HG03196 (cell line): ENCODE data around the gene MEGF9.

Experiments used
- ATAC-seq: cut with Tn5 transposase; IDR thresholded peaks from one replicate; pipeline ENCODE4 v1.9.1; 2021; ENCODE audit not compliant: unreplicated experiment

Gene MEGF9

DNA sequence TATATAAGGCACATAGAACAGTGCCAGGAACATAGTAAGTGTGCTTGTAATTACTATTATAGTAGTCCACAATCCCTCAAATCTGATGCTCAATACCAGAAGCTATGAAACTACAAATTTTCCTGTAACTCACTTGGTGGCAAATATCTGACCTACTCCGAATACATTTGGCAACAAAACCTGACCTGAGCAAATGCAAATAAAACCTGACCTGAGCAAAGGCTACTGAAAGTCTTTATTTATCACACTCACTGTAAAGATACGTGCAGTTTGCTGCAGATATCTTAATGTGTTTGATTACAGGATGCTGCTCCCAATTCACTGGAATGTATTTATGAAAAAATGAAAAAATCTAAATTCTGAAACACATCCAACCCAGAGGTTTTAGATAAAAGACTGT lies 7.1 kb downstream of the MEGF9 start:
- ATAC-seq: no peak

- no peak for ATAC-seq
Observed at GRCh38 chr9:120705174-120705573, 9.1 kb downstream of the MEGF9 start.

- no peak for ATAC-seq
Observed at GRCh38 chr9:120702075-120702474, 12.2 kb downstream of the MEGF9 start.

DNA sequence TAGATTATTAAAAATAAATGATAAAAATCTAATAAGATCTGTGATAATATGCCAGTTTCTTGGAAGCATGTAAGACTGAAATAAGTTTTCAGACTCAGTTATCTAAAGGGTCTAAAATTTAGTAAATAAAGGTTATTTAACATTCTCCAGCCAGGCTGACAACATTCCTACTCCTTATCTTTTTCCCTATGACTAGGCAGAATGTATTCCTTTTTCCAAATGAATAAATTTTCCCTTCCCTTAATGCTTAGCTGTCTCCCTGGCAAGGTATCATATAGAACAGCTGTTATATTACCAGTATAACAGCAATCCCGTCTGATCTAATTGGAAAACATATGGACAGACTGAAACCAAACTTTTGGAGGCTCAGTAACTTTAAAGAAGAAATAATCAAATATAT lies 13.0 kb downstream of the MEGF9 start:
- no peak for ATAC-seq

DNA sequence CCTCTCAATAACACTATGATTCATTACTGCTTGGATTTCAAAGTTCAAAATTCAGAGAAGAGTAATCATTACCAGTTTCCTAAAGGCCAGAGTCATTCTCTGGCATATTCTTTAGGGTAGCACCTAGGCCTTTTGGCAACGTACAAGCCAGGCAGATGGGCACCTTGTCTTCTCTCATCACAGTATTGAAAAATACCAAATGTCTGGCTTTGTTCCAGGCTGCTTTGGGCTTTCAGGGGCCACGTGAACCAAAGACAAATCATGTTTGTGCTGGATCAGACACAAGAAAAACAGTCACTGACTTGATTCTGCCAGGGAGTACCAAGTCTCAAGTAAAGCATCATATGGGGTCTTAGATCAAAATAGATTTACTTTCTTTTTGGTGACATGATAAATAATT lies 15.5 kb downstream of the MEGF9 start:
- ATAC-seq: no peak

DNA sequence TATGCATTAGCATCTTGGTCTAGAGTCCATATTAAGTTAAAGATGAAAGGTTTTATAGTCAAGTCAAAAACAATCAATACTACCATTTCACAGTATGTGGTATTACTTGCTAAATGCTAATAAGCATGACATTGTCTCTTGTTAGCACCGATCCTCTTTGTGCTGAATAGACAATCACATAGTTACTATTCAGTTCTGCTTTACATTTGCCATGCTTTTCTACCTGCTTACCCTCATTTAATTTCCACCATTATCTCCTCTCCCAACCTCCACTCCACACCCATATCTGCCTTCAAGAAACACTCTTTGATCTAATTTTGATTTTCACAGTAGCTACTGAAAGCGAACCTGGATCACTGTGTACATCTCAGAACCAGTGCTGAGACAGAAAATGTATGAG lies 16.8 kb downstream of the MEGF9 start:
- ATAC-seq: no peak

DNA sequence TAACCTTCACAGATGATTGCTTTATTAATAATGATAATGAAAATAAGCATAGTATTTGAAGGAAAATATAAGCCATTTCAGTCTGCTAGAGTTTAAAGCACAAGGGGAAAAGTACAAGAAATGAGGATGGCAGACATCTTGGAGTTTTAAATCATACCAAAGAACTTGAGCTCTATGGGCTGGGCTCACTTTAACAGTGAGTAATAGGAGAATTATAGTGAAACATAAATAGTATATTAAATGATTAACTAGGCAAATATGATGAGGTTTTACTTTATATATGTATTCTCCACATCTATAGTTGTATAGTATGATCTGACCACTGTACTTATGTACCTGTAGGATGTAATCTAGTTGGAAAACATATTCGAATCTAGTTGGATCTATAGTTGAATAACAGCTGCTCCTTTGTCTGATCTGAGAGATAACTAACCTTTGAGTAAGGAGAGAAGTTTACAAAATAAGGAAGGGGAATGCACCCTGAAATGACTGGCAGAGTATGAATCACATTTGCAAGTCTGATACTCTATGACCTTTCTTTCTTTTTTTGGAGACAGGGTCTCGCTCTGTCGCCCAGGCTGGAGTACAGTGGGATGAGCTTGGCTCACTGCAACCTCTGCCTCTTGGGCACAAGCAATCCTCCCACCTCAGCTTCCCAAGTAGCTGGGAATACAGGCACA lies 17.6 kb downstream of the MEGF9 start:
- no peak for ATAC-seq

GRCh38 chr9:120694559-120694958 lies 19.7 kb downstream of the MEGF9 start:
- ATAC-seq: peak; percentile 43

DNA sequence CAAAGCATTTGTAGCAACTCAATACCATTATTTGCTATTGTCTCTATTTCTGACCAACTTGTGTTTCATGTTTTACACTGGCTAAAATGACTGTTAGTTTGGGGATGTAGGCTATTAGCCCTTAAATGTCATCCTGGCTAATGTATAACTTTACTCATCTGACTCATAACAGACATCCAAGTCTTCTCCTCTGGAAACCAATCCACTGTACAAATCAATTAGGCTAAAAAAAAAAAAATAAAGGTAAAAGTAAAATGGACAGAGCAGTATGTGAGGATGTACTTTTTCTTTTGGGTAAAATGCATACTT lies 20.6 kb downstream of the MEGF9 start:
- peak; percentile 52 for ATAC-seq

DNA sequence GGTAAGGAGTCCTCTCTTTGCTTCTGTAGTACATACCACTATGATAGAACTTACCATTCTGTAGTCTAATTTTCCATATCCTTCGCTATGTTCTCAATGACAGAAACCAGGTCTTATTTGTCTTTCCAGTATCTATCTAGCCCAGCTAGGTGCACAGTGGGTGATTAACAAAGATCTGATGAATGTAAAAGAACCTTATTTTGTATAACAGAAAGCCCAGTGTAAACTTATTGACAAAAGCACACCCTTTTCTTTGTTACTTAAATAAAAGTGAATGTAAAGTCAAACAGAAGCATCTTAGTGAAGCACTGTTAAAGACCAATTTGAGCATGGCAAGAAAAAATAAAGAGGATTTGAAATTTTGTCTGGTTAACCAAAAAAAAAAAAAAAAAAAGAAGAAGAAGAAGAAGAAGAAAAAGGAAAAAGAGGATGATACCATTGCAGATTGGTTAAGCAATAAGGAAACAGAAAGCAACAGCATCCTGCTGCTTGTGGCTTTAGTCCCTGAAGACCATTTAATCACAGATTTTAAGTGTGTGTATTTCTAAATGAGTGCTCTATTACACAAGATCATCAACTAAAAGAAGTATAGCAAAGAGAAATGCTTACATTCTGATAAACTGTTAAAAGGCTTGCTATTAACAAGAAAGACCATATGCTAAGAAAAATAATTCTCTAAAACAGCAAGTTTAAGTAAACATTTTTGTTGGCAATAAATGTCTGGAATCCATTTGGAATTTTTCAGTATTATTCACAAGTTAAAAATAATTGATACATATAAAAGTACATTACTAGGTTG lies 21.2 kb downstream of the MEGF9 start:
- ATAC-seq: peak; percentile 51

GRCh38 chr9:120690372-120690771 lies 23.9 kb downstream of the MEGF9 start:
- no peak for ATAC-seq

GRCh38 chr9:120689860-120690259 lies 24.4 kb downstream of the MEGF9 start:
- ATAC-seq: no peak

DNA sequence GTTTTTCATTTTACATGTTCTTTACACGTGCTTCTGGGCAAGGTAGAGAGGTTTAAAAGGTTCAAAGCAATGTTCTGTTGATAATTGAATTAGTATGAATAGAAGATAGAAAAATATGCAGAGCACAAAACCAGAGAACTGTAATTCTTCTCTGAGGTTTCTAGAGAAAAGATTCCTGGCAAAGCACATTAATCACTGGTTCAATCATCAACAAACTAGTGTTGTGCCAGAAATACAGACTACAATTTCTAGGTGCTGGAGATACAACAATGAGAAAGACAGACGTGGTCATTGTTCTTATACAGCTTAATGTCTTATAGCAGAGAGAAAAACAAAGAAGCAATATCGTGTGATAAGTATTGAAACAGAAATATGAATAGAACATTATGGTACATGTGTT lies 25.5 kb downstream of the MEGF9 start:
- ATAC-seq: no peak

DNA sequence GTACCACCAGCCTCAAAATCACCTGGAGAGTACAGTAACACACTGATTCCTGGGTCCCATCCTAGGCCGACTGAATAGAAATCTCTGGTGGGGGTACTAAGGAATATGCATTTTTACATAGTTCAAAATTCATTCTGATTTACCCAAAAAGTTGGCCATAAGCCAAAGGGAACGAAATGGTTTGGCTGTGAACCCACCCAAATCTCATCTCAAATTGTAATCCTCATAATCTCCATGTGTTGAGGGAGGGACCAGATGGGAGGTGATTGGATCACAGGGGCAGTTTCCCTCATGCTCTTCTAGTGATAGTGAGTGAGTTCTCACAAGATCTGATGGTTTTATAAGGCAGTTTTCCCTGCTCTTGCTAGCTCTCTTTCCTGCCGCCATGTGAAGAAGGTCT lies 31.1 kb downstream of the MEGF9 start:
- ATAC-seq: no peak

GRCh38 chr9:120681121-120681520 lies 33.1 kb downstream of the MEGF9 start:
- ATAC-seq: no peak

DNA sequence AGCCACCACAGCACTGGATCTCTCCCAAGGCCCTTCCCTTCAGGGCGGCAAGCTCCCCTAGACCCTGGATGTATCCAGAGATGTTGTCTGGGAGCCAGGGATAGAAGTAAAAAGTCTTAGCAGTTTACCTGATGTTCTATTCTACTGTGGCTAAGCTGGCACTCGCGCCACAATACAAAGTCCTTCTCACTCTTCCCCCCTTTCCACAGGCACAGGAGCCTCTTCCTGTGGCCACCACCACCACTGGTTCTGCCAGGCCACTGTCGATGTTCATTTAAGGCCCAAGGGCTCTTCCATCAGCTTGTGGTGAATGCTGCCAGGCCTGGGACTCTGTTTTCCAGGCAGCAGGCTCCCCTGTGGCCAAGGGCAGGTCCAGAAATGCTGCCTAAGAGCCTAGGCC lies 33.7 kb downstream of the MEGF9 start:
- no peak for ATAC-seq

DNA sequence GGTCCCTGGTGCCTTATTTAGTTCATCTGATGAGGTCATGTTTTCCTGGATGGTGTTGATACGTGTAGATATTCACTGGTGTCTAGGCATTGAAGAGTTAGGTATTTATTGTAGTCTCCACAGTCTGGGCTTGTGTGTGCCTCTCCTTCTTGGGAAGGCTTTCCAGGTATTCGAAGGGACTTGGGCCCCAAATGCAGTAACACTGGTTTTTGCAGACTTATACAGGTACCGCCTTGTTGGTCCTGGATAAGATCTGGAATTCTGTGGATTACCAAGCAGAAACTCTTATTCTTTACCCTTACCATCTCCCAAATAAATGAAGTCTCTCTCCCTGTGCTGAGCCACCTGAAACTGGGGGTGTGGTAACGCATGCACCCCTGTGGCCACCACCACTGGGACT lies 34.1 kb downstream of the MEGF9 start:
- ATAC-seq: no peak

- no peak for ATAC-seq
Observed at GRCh38 chr9:120677965-120678364, 36.3 kb downstream of the MEGF9 start.

DNA sequence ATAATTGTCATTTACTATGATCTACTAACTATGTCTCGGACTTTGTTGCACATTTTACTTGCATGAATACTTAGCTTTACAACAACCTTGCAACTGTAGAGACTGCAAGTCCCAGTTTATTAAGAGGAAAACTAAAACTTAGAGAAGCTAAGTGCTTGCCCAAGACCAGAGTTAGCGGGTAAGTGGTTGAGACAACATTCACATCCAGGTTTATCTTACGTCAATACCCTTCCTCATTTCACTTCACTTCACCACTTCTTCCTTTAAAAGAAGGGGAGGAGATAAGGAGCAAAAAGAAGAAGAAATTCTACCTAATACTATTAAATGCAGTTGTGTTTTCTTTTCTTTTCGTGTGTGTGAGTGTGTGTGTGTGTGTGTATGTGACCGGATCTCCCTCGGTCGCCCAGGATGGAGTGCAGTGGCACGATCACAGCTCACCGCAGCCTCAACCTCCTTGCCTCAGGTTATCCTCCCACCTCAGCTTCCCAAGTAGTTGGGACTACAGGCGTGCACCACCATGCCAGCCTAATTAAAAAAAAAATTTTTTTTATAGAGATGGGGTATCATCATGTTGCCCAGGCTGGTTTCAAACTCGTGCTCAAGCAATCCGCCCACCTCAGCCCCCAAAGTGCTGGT lies 37.4 kb downstream of the MEGF9 start:
- no peak for ATAC-seq

- no peak for ATAC-seq
Observed at GRCh38 chr9:120668399-120668798, 45.9 kb downstream of the MEGF9 start.

GRCh38 chr9:120663950-120664349 lies 50.3 kb downstream of the MEGF9 start:
- ATAC-seq: no peak

DNA sequence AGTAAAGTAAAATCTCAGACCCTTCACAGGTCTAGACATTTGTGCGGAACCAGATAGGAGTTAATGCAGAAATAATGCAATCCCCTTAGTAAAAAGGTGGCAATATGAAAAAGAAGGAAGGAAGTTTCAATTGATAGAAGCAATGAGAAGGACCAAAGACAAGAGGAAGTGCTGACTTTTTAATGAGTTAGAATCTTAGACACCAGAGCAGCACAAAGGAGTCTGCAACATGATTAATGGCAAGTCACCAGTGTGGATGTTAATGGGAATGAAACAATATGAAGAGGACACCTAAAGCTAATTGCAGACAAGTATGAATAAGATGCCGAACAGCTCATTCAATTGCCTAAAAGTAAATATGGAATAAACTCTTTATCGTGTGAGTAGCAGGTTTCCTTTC lies 50.9 kb downstream of the MEGF9 start:
- no peak for ATAC-seq
